ENCODE data around the gene NMNAT3. TPM values are rescaled to one million over a fixed set of nuclear protein-coding genes. Genes with fewer than 3 reads are reported as not detected.

The NMNAT3 gene
- total RNA-seq, 1 donor from 2014 or later: 10.7 TPM

GRCh38 chr3:139715166-139715565 lies 37.4 kb upstream of the NMNAT3 start:
- no peaks in the 10 kb centered on the region for H3K9me3 ChIP-seq (replicated peaks)
- no peaks in the 10 kb centered on the region for H3K36me3 ChIP-seq
- no peak overlapping the region for H3K27ac ChIP-seq (replicated peaks)
- H3K4me3 ChIP-seq: no peak overlapping the region
- no peak for TF ChIP-seq CTCF (IDR thresholded peaks at IDR 0.05; ENCODE audit: borderline replicate concordance)
- H3K27me3 ChIP-seq (ENCODE audit: low read depth): peaks cover 5% of the 10 kb centered on the region
- intact Hi-C loops (cut with micrococcal nuclease): no loop called here
- no peak for DNase-seq
- H3K4me1 ChIP-seq: no peaks in the 10 kb centered on the region

GRCh38 chr3:139710212-139710611 lies 32.4 kb upstream of the NMNAT3 start:
- no peaks in the 10 kb centered on the region for H3K27me3 ChIP-seq (ENCODE audit: low read depth)
- H3K36me3 ChIP-seq: no peaks in the 10 kb centered on the region
- TF ChIP-seq CTCF (IDR thresholded peaks at IDR 0.05; ENCODE audit: borderline replicate concordance): no peak
- intact Hi-C loops (cut with micrococcal nuclease): no loop called here
- H3K4me3 ChIP-seq: no peak overlapping the region
- H3K9me3 ChIP-seq (replicated peaks): no peaks in the 10 kb centered on the region
- H3K27ac ChIP-seq (replicated peaks): no peak overlapping the region
- no peak for DNase-seq
- no peaks in the 10 kb centered on the region for H3K4me1 ChIP-seq

GRCh38 chr3:139705631-139706030 lies 27.9 kb upstream of the NMNAT3 start:
- Histone ChIP-seq H3K4me1 (no peaks in the 10 kb centered on the region), H3K9me3 (replicated peaks) (no peaks in the 10 kb centered on the region), H3K4me3 (no peak overlapping the region), H3K36me3 (no peaks in the 10 kb centered on the region), H3K27ac (replicated peaks) (no peak overlapping the region), H3K27me3 (ENCODE audit: low read depth) (peaks cover 4% of the 10 kb centered on the region)
- DNase-seq: no peak
- intact Hi-C loops (cut with micrococcal nuclease): no loop called here
- TF ChIP-seq CTCF (IDR thresholded peaks at IDR 0.05; ENCODE audit: borderline replicate concordance): no peak

- intact Hi-C loops (cut with micrococcal nuclease): no loop called here
- Histone ChIP-seq H3K4me1 (no peaks in the 10 kb centered on the region), H3K27me3 (ENCODE audit: low read depth) (peaks cover under 1% of the 10 kb centered on the region), H3K27ac (replicated peaks) (no peak overlapping the region), H3K9me3 (replicated peaks) (no peaks in the 10 kb centered on the region), H3K36me3 (no peaks in the 10 kb centered on the region), H3K4me3 (no peak overlapping the region)
- DNase-seq: no peak
- no peak for TF ChIP-seq CTCF (IDR thresholded peaks at IDR 0.05; ENCODE audit: borderline replicate concordance)
Measured at GRCh38 chr3:139696314-139696604, 18.5 kb upstream of the NMNAT3 start.

- DNase-seq: no peak
- no peaks in the 10 kb centered on the region for H3K9me3 ChIP-seq (replicated peaks)
- no peaks in the 10 kb centered on the region for H3K36me3 ChIP-seq
- H3K27ac ChIP-seq (replicated peaks): no peak overlapping the region
- H3K27me3 ChIP-seq (ENCODE audit: low read depth): no peaks in the 10 kb centered on the region
- intact Hi-C loops (cut with micrococcal nuclease): no loop called here
- H3K4me1 ChIP-seq: no peaks in the 10 kb centered on the region
- TF ChIP-seq CTCF (IDR thresholded peaks at IDR 0.05; ENCODE audit: borderline replicate concordance): no peak
- H3K4me3 ChIP-seq: no peak overlapping the region
Measured at GRCh38 chr3:139695426-139696313, 17.9 kb upstream of the NMNAT3 start.

Data from left ventricle myocardium inferior (tissue), 1 donor.